GM23248 (cell line): ENCODE measurements around the gene PLXNA1.

Experiments
- EZH2 ChIP-seq: fragments of 200-600 bp; sonication (generic); IDR thresholded peaks from 2 replicates; pipeline ENCODE4 v1.6.1; 2018; ENCODE audit warnings: antibody characterized with exemption, mild to moderate bottlenecking; ENCODE audit not compliant: insufficient read depth, poor library complexity, severe bottlenecking
- EZH2phosphoT487 ChIP-seq: fragments of 200-600 bp; sonication (generic); IDR thresholded peaks from 2 replicates; pipeline ENCODE4 v1.6.1; 2018; ENCODE audit warnings: antibody characterized with exemption, moderate library complexity, mild to moderate bottlenecking, low read depth; ENCODE audit not compliant: insufficient read depth

DNA sequence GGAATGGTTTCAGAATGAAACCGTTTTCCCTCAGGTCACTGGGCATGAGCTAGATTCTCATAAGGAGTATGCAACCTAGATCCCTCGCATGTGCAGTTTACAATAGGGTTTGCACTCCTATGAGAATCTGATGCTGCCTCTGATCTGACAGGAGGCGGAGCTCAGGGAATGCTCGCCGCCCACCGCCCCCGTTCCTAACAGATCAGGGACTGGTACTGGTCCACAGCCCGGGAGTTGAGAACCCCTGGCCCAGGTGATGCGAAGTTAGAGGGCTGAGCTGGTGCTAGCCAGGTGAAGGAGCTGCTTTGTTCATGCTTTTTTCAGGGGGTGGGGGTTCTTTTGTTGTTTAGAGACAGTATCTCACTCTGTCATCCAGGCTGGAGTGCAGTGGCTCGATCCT lies 15.5 kb upstream of the PLXNA1 start:
- TF ChIP-seq EZH2 (no peak), EZH2phosphoT487 (no peak)
